Karpas-422 (cell line): ENCODE measurements around the gene TUBB4A. TPM values are rescaled to one million over a fixed set of nuclear protein-coding genes. Genes with fewer than 3 reads are reported as not detected.

ENCODE experiments used
- DNase-seq: peaks from one replicate; pipeline ENCODE4 v3.0.0-alpha.2; 2015
- H2AFZ ChIP-seq: fragments of 200-600 bp; sonication (generic); 2 replicates; pipeline ENCODE4 v1.6.1; 2014; ENCODE audit warnings: antibody characterized with exemption, low read length, mixed read lengths
- H3K27ac ChIP-seq: fragments of 200-600 bp; sonication (generic); 2 replicates; pipeline ENCODE4 v1.5.1; 2014; ENCODE audit warnings: mild to moderate bottlenecking, low read length, moderate library complexity
- H3K27me3 ChIP-seq: fragments of 200-600 bp; sonication (generic); 2 replicates; pipeline ENCODE4 v1.6.1; 2014; ENCODE audit warnings: low read length, mixed read lengths
- H3K36me3 ChIP-seq: fragments of 200-600 bp; sonication (generic); 2 replicates; pipeline ENCODE4 v1.6.1; 2014; ENCODE audit warnings: low read length, mixed read lengths; ENCODE audit not compliant: insufficient read depth
- H3K4me1 ChIP-seq: fragments of 200-600 bp; sonication (generic); 2 replicates; pipeline ENCODE4 v1.6.1; 2014; ENCODE audit warnings: mild to moderate bottlenecking, low read length, mixed read lengths
- H3K4me2 ChIP-seq: fragments of 200-600 bp; sonication (generic); 2 replicates; pipeline ENCODE4 v1.6.1; 2014; ENCODE audit warnings: low read length, low read depth, mild to moderate bottlenecking; ENCODE audit not compliant: poor library complexity, severe bottlenecking
- H3K4me3 ChIP-seq: fragments of 200-600 bp; sonication (generic); 2 replicates; pipeline ENCODE4 v1.5.1; 2014; ENCODE audit warnings: mild to moderate bottlenecking, antibody characterized with exemption, low read length, mixed read lengths
- H3K79me2 ChIP-seq: fragments of 200-600 bp; sonication (generic); 2 replicates; pipeline ENCODE4 v1.6.1; 2014; ENCODE audit warnings: mild to moderate bottlenecking, low read length, mixed read lengths
- H3K9ac ChIP-seq: fragments of 200-600 bp; sonication (generic); 2 replicates; pipeline ENCODE4 v1.6.0; 2014; ENCODE audit warnings: low read length
- H3K9me2 ChIP-seq: fragments of 200-600 bp; sonication (generic), shearing (Covaris generic); replicated peaks from 2 replicates; pipeline ENCODE4 v1.6.0; 2014; ENCODE audit warnings: mild to moderate bottlenecking, low read length, moderate library complexity; ENCODE audit not compliant: insufficient read depth
- H3K9me3 ChIP-seq: fragments of 300-700, 200-600 bp; sonication (generic); 2 replicates; pipeline ENCODE4 v1.6.1; 2014; ENCODE audit warnings: low read length, mixed read lengths
- H4K20me1 ChIP-seq: fragments of 200-600 bp; sonication (generic); 2 replicates; pipeline ENCODE4 v1.6.1; 2014; ENCODE audit warnings: mild to moderate bottlenecking, antibody characterized with exemption, low read length, low read depth; ENCODE audit not compliant: insufficient read depth
- small RNA-seq: library from RNA; depleted of rRNA; stranded (forward); fragments of <200 nt; gene quantifications from one replicate; pipeline ENCODE3, GENCODE V24; 2014
- total RNA-seq: library from RNA; depleted of rRNA; stranded (reverse); fragments of >200 nt; shearing (Covaris generic); gene quantifications from 2 replicates; pipeline ENCODE4 v1.2.3, GENCODE V29; 2014; ENCODE audit warnings: low replicate concordance; rRNA removed

Gene TUBB4A
- total RNA-seq, 1 experiment from 2014 or later = 0.45 TPM

DNA sequence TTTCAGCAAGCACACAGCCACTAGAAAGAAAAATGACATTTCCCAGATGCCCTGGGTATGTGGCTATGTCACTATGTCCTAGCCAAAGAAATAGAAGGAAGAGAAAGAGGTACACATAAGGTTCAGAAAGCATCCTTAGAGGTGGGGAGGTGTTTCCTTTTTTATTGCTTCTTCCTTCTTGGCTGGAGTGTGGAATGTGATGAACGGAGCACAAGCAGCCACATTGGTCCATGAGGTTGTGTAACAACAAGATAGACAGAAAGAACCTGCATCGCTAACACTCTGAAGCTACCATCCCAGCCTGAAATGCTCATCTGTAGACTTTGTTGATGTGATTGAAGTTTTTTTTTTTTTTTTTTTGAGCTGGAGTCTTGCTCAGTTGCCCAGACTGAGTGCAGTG, 49.2 kb downstream of the TUBB4A start:
- Histone ChIP-seq H3K36me3 (peaks cover 31% of the 10 kb centered on the region), H3K9me2 (no peaks in the 10 kb centered on the region), H3K27me3 (no peaks in the 10 kb centered on the region), H3K9me3 (peaks cover 11% of the 10 kb centered on the region; the same call in 1 of the 2 replicates), H2AFZ (no peak overlapping the region), H3K4me1 (peaks cover 6% of the 10 kb centered on the region), H3K9ac (no peak overlapping the region), H3K27ac (no peak overlapping the region), H3K79me2 (no peaks in the 10 kb centered on the region), H4K20me1 (no peaks in the 10 kb centered on the region), H3K4me2 (no peak overlapping the region), H3K4me3 (no peak overlapping the region)
- no peak for DNase-seq

DNA sequence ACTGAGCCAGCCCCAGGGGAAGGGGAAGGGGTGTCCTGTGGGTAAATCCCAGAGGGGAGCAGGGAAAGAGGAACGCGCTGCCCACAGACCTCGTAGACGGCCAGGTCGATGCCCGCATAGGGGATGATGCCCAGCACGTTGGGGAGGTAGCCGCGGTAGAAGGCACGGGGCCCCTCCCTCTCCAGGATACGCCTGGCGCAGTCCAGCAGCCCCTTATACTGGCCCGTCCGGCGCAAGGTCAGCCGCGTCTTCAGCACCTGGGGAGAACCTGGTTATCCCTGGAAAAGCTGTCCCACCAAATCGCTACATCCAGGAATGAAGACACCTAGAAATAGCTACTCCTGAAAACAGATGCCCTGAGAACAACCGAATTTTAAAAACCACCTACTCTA, 49.9 kb downstream of the TUBB4A start:
- no peak overlapping the region for H3K27ac ChIP-seq
- DNase-seq = no peak
- no peaks in the 10 kb centered on the region for H4K20me1 ChIP-seq
- H2AFZ ChIP-seq = no peak overlapping the region
- no peaks in the 10 kb centered on the region for H3K79me2 ChIP-seq
- no peaks in the 10 kb centered on the region for H3K4me1 ChIP-seq
- H3K4me2 ChIP-seq = no peak overlapping the region
- no peak overlapping the region for H3K4me3 ChIP-seq
- peaks cover 28% of the 10 kb centered on the region for H3K36me3 ChIP-seq
- H3K9ac ChIP-seq = no peak overlapping the region
- peaks cover 11% of the 10 kb centered on the region; the same call in 1 of the 2 replicates for H3K9me3 ChIP-seq
- H3K27me3 ChIP-seq = no peaks in the 10 kb centered on the region
- H3K9me2 ChIP-seq = no peaks in the 10 kb centered on the region

DNA sequence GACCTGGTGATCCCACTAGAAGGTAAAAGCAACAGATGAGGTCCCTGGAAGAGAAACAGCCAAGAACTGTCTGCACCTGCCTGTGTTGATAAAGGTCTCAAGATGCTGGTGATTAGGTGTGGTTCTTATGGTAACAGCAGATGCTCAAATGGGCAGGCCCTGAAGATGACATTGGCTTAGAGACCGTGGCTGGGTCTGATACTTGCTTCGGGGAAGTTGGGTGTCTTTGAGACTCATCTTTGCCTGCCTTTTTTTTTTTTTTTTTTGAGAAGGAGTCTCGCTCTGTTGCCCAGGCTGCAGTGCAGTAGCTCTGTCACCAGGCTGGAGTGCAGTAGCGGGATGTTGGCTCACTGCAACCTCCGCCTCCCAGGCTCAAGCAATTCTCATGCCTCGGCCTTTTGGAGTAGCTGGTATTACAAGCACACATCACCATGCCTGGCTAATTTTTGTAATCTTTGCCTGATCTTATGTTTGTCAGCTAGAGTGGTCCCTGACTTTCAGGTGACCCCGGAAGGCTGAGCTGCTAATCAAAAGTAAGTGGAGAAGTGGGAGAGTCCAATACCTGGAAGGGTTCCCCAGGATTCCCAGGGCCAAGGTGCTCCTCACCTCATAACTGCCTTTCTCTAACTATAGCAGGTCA, 50.4 kb downstream of the TUBB4A start:
- Histone ChIP-seq H4K20me1 (no peaks in the 10 kb centered on the region), H3K9me2 (no peaks in the 10 kb centered on the region), H3K4me2 (no peak overlapping the region), H3K27ac (no peak overlapping the region), H3K27me3 (no peaks in the 10 kb centered on the region), H3K79me2 (no peaks in the 10 kb centered on the region), H3K36me3 (peaks cover 26% of the 10 kb centered on the region), H3K4me1 (no peaks in the 10 kb centered on the region), H3K4me3 (no peak overlapping the region), H3K9me3 (peaks cover 11% of the 10 kb centered on the region; the same call in 1 of the 2 replicates), H2AFZ (no peak overlapping the region), H3K9ac (no peak overlapping the region)
- DNase-seq = no peak

DNA sequence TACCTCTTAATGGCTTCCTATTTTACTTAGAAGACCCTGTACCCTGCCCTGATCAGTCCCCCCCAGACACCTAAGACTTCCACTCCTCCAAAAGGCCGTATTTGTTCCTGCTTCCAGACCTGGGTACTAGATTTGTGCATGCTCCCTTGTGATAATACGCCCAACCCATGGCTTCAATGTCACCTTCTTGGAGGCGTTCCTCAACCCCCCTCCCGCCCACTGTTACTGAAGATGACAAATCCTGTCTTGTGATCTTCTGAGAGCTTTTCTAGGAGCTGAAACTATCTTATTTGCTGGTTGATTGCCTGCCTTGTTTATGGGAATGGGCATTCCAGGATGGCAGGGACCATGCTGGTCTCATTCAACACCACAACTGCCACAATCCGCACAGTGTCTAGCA, 51.9 kb downstream of the TUBB4A start:
- Histone ChIP-seq H3K27me3 (no peaks in the 10 kb centered on the region), H3K4me3 (no peak overlapping the region), H3K9ac (no peak overlapping the region), H3K4me1 (no peaks in the 10 kb centered on the region), H3K9me2 (no peaks in the 10 kb centered on the region), H3K36me3 (peaks cover 23% of the 10 kb centered on the region), H3K27ac (no peak overlapping the region), H3K4me2 (no peak overlapping the region), H2AFZ (no peak overlapping the region), H4K20me1 (no peaks in the 10 kb centered on the region), H3K79me2 (no peaks in the 10 kb centered on the region), H3K9me3 (peaks cover 11% of the 10 kb centered on the region; the same call in 1 of the 2 replicates)
- no peak for DNase-seq

DNA sequence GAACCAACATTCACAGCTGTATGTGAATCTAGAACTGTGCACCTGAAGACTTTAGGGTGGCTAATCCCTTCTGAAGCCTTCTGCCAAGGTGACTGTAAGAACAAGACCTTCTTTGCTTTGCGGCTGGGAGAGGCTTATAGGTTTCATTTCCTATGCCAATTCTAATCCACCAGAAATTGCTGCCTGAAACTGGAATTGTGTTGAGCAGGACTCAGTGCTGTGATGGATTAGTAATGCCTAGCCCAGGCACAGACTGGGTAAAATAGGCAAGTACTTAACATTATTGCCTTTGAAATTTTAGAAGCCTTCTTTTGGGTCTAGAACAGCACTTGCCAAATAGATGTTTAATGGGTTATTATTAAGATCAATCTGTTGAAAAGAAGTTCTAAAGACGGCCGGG, 54.1 kb downstream of the TUBB4A start:
- no peak overlapping the region for H3K4me2 ChIP-seq
- H3K9me2 ChIP-seq = no peaks in the 10 kb centered on the region
- H3K9me3 ChIP-seq = no peaks in the 10 kb centered on the region
- 0 out of 2 replicates have a peak, but pooled peaks cover 4% of the 10 kb centered on the region for H3K36me3 ChIP-seq
- no peaks in the 10 kb centered on the region for H3K4me1 ChIP-seq
- H3K9ac ChIP-seq = no peak overlapping the region
- H2AFZ ChIP-seq = no peak overlapping the region
- H4K20me1 ChIP-seq = no peaks in the 10 kb centered on the region
- H3K79me2 ChIP-seq = no peaks in the 10 kb centered on the region
- no peak overlapping the region for H3K27ac ChIP-seq
- no peak for DNase-seq
- H3K27me3 ChIP-seq = no peaks in the 10 kb centered on the region
- no peak overlapping the region for H3K4me3 ChIP-seq

DNA sequence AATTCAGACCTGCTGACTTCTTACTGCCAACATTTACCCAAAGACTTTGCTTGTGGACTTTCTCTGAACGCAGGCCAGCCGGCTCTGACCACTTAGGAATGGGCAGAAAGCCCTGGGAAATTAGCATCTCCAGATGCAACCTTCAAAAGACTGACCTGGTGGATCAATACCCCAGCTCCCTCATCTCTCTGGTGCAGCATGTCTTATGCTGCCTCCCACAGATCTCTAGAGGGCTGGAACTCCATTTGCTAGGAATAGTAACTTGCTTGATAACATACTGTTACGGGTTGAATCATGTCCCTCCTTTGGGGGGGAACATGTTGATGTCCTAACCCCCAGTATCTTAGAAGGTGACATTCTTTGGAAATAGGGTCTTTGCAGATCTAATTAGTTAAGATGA, 55.7 kb downstream of the TUBB4A start:
- no peaks in the 10 kb centered on the region for H3K36me3 ChIP-seq

More for the DNA sequence above, 55.7 kb downstream of the TUBB4A start:
- no peaks in the 10 kb centered on the region for H3K9me3 ChIP-seq
- H2AFZ ChIP-seq = no peak overlapping the region
- no peaks in the 10 kb centered on the region for H3K27me3 ChIP-seq
- H3K27ac ChIP-seq = no peak overlapping the region
- no peak overlapping the region for H3K9ac ChIP-seq
- no peaks in the 10 kb centered on the region for H4K20me1 ChIP-seq
- no peak overlapping the region for H3K4me3 ChIP-seq
- DNase-seq = no peak
- H3K9me2 ChIP-seq = no peaks in the 10 kb centered on the region
- H3K79me2 ChIP-seq = no peaks in the 10 kb centered on the region
- H3K4me2 ChIP-seq = no peak overlapping the region
- H3K4me1 ChIP-seq = no peaks in the 10 kb centered on the region

Small RNA genes lying within 50 kb of the gene (small RNA-seq; reads per million reads assigned to genes)
- not detected for gene AC010503.2

Other genes with a start within 250 kb of the TUBB4A start
- gene MLLT1, start 222.3 kb downstream of the TUBB4A start, total RNA-seq = 9.3 and 19.5 TPM in 2 replicates
- not detected in 2 replicates for gene ACER1, start 168.7 kb downstream of the TUBB4A start, total RNA-seq
- gene CLPP, start 140.8 kb downstream of the TUBB4A start, total RNA-seq = 52.1 and 128 TPM in 2 replicates
- gene ALKBH7, start 129.5 kb downstream of the TUBB4A start, total RNA-seq = 94.7 and 95.7 TPM in 2 replicates
- 0.76 and 1.0 TPM in 2 replicates for gene PSPN, start 126.4 kb downstream of the TUBB4A start, total RNA-seq
- 18.2 and 35.4 TPM in 2 replicates for gene GTF2F1, start 109.1 kb downstream of the TUBB4A start, total RNA-seq
- 94.5 and 217 TPM in 2 replicates for gene KHSRP, start 77.5 kb downstream of the TUBB4A start, total RNA-seq
- 1.4 TPM in 1 of 2 replicates, not detected in the other for gene SLC25A41, start 68.5 kb downstream of the TUBB4A start, total RNA-seq
- gene SLC25A23, start 42.5 kb downstream of the TUBB4A start, total RNA-seq = 32.1 and 44.7 TPM in 2 replicates
- 0.34 TPM in 1 of 2 replicates, not detected in the other for gene CRB3, start 38.0 kb downstream of the TUBB4A start, total RNA-seq
- gene DENND1C, start 20.5 kb downstream of the TUBB4A start, total RNA-seq = 19.2 and 32.0 TPM in 2 replicates
- 10.3 and 14.5 TPM in 2 replicates for gene TNFSF9, start 28.7 kb upstream of the TUBB4A start, total RNA-seq
- gene CD70, start 88.8 kb upstream of the TUBB4A start, total RNA-seq = 10.4 and 12.6 TPM in 2 replicates
- gene TNFSF14, start 167.9 kb upstream of the TUBB4A start, total RNA-seq = 1.8 TPM in 1 of 2 replicates, not detected in the other
- not detected in 2 replicates for gene C3, start 218.3 kb upstream of the TUBB4A start, total RNA-seq
- gene GPR108, start 235.3 kb upstream of the TUBB4A start, total RNA-seq = 34.7 and 41.8 TPM in 2 replicates
- gene TRIP10, start 237.4 kb upstream of the TUBB4A start, total RNA-seq = 6.5 and 15.7 TPM in 2 replicates